ENCODE data around the gene POLR2E.

The POLR2E gene

GRCh38 chr19:1109697-1110671, 14.8 kb upstream of the POLR2E start:
- DNase-seq = no peak

- DNase-seq = no peak
These were observed 13.9 kb upstream of the POLR2E start for GRCh38 chr19:1109032-1109551.

DNA sequence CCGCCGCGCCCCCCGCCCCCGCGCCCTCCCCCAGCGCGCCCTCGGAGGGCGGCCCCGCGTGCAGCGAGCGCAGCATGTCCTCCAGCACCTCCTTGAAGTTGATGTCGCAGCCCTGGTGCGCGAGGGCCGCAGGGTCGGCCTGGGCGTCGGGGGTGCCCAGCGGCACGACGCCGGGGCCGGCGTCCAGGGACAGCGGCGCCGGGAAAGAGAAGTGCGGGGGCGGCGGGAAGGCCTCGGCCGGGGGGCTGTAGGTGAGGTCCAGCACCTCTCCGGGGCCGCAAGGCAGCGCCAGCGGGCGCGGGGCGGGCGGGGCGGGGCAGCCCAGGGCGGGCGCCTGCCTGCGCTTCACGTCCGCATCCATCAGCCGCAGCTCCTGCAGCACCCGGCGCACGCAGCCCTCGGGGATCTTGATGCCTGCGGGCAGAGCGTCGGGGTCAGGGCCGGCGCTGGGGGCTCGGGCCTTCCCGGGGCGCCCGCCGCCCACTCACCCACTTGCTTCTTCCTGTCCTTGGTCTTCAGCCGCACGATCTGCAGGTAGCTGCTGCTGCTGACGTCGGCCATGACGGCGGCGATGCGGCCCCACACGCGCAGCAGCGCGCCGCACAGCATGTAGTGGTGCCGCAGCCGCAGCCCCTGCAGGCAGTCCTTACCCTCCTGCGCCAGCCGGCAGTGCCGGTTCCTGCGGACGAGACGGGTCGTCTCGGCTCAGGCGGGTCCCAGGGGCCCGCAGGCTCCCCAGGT, 13.3 kb upstream of the POLR2E start:
- no peak for DNase-seq

- no peak for DNase-seq
These were observed 12.6 kb upstream of the POLR2E start for GRCh38 chr19:1107661-1108261.

GRCh38 chr19:1106841-1107660, 11.9 kb upstream of the POLR2E start:
- no peak for DNase-seq

DNA sequence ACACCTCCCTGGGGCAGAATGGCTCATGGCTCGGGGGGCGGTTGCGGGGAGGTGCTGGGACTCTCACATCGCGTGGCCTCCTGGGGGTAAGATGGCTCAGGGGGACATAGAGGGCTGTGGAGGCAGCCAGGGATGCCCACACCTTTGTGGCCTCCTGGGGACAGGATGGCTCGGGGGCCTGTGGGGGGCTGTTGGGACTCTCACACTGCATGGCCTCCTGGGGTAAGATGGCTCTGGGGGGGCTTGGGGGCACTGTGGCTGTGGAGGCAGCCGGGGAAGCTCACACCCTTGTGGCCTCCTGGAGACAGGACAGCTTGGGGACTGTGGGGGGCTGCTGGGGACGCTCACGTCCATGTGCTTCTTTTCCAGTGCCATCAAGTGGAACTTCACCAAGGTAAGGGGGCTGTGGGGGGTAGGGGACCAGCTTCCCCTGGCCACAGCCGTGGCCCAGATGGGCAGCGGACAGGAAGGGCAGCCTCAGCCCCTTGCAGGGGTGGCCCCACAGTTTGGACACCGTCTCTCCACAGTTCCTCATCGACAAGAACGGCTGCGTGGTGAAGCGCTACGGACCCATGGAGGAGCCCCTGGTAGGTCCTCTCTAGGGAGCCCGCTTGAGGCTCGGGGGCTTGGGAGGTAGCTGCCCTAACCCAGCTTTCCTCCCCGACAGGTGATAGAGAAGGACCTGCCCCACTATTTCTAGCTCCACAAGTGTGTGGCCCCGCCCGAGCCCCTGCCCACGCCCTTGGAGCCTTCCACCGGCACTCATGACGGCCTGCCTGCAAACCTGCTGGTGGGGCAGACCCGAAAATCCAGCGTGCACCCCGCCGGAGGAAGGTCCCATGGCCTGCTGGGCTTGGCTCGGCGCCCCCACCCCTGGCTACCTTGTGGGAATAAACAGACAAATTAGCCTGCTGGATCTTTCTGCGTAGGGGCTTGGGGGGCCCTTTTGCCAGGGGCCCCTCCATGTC, 11.0 kb upstream of the POLR2E start:
- no peak for DNase-seq

DNA sequence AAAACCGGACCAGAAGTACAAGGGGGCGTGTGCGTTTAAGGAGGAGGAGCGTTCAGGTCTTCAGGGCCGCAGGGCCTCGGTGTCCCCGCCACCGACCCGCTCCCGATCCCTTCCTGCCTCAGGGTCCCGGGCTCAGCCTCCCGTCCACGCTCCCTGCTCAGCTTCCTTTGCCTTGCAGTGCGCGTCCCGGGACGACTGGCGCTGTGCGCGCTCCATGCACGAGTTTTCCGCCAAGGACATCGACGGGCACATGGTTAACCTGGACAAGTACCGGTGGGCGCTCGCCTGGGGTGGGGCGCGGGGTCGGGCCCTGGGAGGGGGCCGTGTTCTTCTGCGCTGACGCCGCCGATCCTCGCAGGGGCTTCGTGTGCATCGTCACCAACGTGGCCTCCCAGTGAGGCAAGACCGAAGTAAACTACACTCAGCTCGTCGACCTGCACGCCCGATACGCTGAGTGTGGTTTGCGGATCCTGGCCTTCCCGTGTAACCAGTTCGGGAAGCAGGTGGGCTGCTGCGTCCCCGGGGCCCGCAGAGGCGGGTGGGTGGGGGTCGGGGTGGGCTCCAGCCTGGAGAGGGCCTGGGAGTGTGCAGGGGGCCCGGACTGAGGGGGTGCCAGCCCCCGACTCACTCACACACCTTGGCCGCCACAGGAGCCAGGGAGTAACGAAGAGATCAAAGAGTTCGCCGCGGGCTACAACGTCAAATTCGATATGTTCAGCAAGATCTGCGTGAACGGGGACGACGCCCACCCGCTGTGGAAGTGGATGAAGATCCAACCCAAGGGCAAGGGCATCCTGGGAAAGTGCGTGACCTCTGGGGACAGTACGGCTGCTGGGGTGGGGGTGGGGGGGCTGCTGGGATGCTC, 10.1 kb upstream of the POLR2E start:
- no peak for DNase-seq

GRCh38 chr19:1104311-1105007, 9.3 kb upstream of the POLR2E start:
- DNase-seq = no peak

DNA sequence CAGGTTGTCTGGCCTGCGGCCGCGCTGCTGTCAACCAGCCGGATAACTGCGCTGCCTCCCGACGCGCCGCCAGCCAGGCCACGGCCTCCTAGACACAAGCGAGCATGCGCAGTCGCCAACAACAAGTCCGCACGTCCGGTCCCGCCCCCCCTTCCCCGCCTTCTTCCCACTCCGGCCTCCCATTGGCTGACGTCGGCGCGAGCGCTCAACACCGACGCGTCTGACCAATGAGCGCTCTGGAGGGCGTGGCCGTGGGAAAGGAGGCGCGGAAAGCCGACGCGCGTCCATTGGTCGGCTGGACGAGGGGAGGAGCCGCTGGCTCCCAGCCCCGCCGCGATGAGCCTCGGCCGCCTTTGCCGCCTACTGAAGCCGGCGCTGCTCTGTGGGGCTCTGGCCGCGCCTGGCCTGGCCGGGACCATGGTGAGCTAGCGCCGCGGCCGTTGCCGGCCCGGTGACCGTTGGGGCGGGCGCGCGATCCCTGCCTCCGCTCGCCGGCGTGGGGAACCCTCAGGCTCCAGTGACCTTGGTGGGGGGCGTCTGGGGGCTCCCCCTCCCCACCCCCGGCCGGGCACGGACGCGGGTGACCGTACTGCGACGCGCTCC, 8.6 kb upstream of the POLR2E start, which contains the start of gene GPX4:
GPX4 (plus strand) TSS at position 287 of the 603 bp plus-strand sequence; CDS start at position 337, 50 bp downstream.
- peak; percentile 92 for DNase-seq

DNA sequence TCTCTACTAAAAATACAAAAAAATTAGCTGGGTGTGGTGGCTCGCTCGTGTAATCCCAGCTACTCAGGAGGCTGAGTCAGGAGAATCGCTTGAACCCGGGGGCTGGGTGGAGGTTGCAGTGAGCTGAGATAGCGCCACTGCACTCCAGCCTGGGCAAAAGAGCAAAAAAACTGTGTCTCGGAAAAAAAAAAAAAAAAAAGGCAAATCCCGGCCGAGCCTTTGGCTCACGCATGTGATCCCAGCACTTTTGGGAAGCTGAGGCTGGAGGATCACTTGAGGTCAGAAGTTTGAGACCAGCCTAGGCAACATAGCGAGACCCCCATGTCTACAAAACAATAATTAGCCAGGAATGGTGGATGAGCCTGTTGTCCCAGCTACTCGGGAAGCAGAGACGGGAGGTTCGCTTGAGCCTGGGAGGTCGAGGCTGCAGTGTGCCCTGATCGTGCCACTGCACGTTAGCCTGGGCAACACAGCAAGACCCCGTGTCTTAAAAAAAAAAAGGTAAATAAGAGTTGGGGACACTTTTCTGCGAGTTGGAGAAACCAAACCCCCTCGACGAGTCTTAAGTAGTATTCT, 8.0 kb upstream of the POLR2E start:
- no peak for DNase-seq

- no peak for DNase-seq
These were observed 7.4 kb upstream of the POLR2E start for GRCh38 chr19:1102407-1103131.

DNA sequence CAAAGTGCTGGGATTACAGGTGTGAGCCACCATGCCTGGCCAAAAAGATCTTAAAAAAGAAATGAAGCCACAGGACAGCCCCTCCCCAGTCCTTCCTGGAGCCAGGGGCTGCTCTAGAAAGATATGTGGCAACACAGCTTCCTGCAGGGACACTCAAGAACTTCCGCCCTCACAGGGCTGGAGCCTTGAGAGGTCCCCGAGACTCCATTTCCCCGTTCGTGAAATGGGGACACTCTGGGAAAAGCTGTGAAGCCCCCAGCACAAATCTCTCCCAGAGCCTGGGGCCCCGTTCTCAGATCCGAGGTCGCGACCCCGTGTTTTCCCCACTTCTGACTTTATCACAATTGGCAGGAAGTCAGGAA, 6.1 kb upstream of the POLR2E start:
- no peak for DNase-seq

GRCh38 chr19:1098177-1099051, 3.2 kb upstream of the POLR2E start:
- no peak for DNase-seq

- DNase-seq = no peak
These were observed 2.6 kb upstream of the POLR2E start for GRCh38 chr19:1097810-1098176.

DNA sequence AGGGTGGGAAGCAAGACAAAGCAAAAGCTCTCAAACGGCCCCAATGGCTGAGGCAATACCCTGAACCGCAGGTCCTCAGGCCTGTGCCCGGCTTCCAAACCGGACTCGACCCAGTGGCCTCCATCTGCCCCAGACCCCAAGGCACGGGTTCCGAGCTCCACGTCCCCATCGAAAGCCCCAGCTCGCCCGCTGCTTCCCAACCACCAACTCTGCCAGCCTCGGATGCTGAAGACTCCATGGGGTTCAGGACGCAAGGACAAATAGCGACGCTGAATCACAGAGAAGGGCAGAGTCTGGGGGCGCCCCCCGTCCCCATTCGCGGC, 559 bp downstream of the POLR2E start:
- DNase-seq = no peak

GRCh38 chr19:1093811-1094553, 1.2 kb downstream of the POLR2E start:
- DNase-seq = no peak
